H1 (cell line): ENCODE results near the gene SRRM5. TPM values are rescaled to one million over a fixed set of nuclear protein-coding genes. Genes with fewer than 3 reads are reported as not detected.
"Not testable (repeated sequence)": the region's sequence is repeated elsewhere in the genome, so short reads cannot be mapped to it uniquely, and the experiment has no call there.

Experiments
- CTCF ChIA-PET: fragments of 300-600 bp; sonication (Branson Sonifier 250); formaldehyde crosslinking; loops from one replicate; lab custom pipeline; 2021; ENCODE audit not compliant: partially characterized antibody; lab: Charles Lee
- POLR2A ChIA-PET: fragments of 300-600 bp; sonication (Branson Sonifier 250); formaldehyde crosslinking; loops from one replicate; lab custom pipeline; 2021; ENCODE audit warnings: inconsistent platforms; ENCODE audit not compliant: partially characterized antibody; lab: Charles Lee
- DNase-seq, 2 experiments: peaks; one replicate each; pipeline versions ENCODE4 v3.0.0 to v3.0.0-alpha.2; 2010 to 2022; ENCODE audit warnings: low spot score in 2 of 2, low read depth in 1 of 2, mixed read lengths in 1 of 2
- FAIRE-seq: peaks from 2 replicates; lab custom pipeline; 2011; peaks lifted over from hg19 to GRCh38; lab: Jason Lieb, UNC
- H2AFZ ChIP-seq: 2 replicates; pipeline ENCODE4 v1.8.1; 2012; ENCODE audit warnings: low read length, inconsistent platforms
- H2AK5ac ChIP-seq: 2 replicates; pipeline ENCODE4 v1.6.1; 2013; ENCODE audit warnings: low read depth, low read length
- H2BK120ac ChIP-seq: replicated peaks from 2 replicates; pipeline ENCODE3; 2013; ENCODE audit warnings: low read depth, low read length, inconsistent platforms
- H2BK12ac ChIP-seq: 2 replicates; pipeline ENCODE4 v1.6.1; 2013; ENCODE audit warnings: low read depth, low read length
- H2BK15ac ChIP-seq: 2 replicates; pipeline ENCODE4 v1.6.1; 2013; ENCODE audit warnings: low read length
- H2BK20ac ChIP-seq: 2 replicates; pipeline ENCODE4 v1.6.1; 2013; ENCODE audit warnings: low read length
- H2BK5ac ChIP-seq: 2 replicates; pipeline ENCODE4 v1.6.1; 2013; ENCODE audit warnings: low read depth, low read length
- H3K14ac ChIP-seq: 2 replicates; pipeline ENCODE4 v1.6.1; 2013; ENCODE audit warnings: inconsistent platforms; ENCODE audit not compliant: insufficient read length
- H3K18ac ChIP-seq: 2 replicates; pipeline ENCODE4 v1.6.1; 2013; ENCODE audit warnings: low read length; ENCODE audit errors: extremely low read depth
- H3K23ac ChIP-seq: 2 replicates; pipeline ENCODE4 v1.6.1; 2013; ENCODE audit warnings: inconsistent platforms; ENCODE audit not compliant: insufficient read length
- H3K23me2 ChIP-seq: 2 replicates; pipeline ENCODE4 v1.6.1; 2013; ENCODE audit warnings: low read depth, low read length
- H3K27ac ChIP-seq: 2 replicates; pipeline ENCODE4 v1.6.1; 2011; ENCODE audit warnings: low read depth, low read length, inconsistent platforms
- H3K27me3 ChIP-seq, 4 experiments: replicated peaks in 1 of 4; 1 replicate in 1 of 4; 2 replicates in 3 of 4; pipeline versions ENCODE4 v1.6.1 to v1.8.1; 2011 to 2013; ENCODE audit warnings: low read length in 3 of 4, mild to moderate bottlenecking in 3 of 4, inconsistent platforms in 2 of 4, mixed read lengths in 2 of 4, moderate library complexity in 1 of 4; ENCODE audit not compliant: control insufficient read depth in 3 of 4, insufficient read depth in 3 of 4; ENCODE audit errors: extremely low read depth in 1 of 4
- H3K36me3 ChIP-seq, 4 experiments: 2 replicates each; pipeline versions ENCODE4 v1.6.1 to v1.8.1; 2011 to 2013; ENCODE audit warnings: mild to moderate bottlenecking in 4 of 4, low read length in 3 of 4, moderate library complexity in 2 of 4, control low read depth in 1 of 4, inconsistent platforms in 1 of 4; ENCODE audit not compliant: insufficient read depth in 4 of 4, control insufficient read depth in 2 of 4
- H3K4ac ChIP-seq: replicated peaks from 2 replicates; pipeline ENCODE3; 2013; ENCODE audit warnings: low read length, low read depth, mixed read lengths, inconsistent platforms; ENCODE audit not compliant: insufficient read length
- H3K4me1 ChIP-seq, 4 experiments: replicated peaks in 1 of 4; 1 replicate in 1 of 4; 2 replicates in 3 of 4; pipeline versions ENCODE4 v1.6.1 to v1.8.1; 2011 to 2013; ENCODE audit warnings: low read length in 3 of 4, inconsistent platforms in 2 of 4, mixed read lengths in 1 of 4; ENCODE audit not compliant: insufficient read depth in 4 of 4, control insufficient read depth in 3 of 4
- H3K4me2 ChIP-seq, 2 experiments: 2 replicates each; pipeline versions ENCODE4 v1.6.1 to v1.8.1; 2011 to 2013; ENCODE audit warnings: low read depth in 2 of 2, low read length in 2 of 2, control low read depth in 1 of 2, inconsistent platforms in 1 of 2, mild to moderate bottlenecking in 1 of 2; ENCODE audit not compliant: insufficient read depth in 1 of 2
- H3K4me3 ChIP-seq, 4 experiments: fragments of 200-600, 300-600 bp in 1 of 4; sonication (generic), shearing (Covaris generic), sonication (Bioruptor Twin) in 1 of 4; 2 replicates each; pipeline versions ENCODE4 v1.5.1 to v1.8.1; 2011 to 2016; ENCODE audit warnings: low read length in 4 of 4, low read depth in 3 of 4, control low read depth in 2 of 4, inconsistent platforms in 2 of 4, mild to moderate bottlenecking in 2 of 4, mixed read lengths in 1 of 4, moderate library complexity in 1 of 4; ENCODE audit not compliant: insufficient read depth in 2 of 4; ENCODE audit errors: extremely low read depth in 1 of 4
- H3K56ac ChIP-seq: replicated peaks from 2 replicates; pipeline ENCODE3; 2013; ENCODE audit warnings: low read depth, mild to moderate bottlenecking, mixed read lengths, low read length, inconsistent platforms; ENCODE audit not compliant: insufficient read length
- H3K79me1 ChIP-seq: 2 replicates; pipeline ENCODE4 v1.6.1; 2013; ENCODE audit warnings: low read depth, low read length, control low read depth
- H3K79me2 ChIP-seq, 2 experiments: 2 replicates each; pipeline versions ENCODE4 v1.6.1 to v1.8.1; 2012 to 2013; ENCODE audit warnings: low read length in 2 of 2, mild to moderate bottlenecking in 2 of 2, inconsistent platforms in 1 of 2; ENCODE audit not compliant: insufficient read depth in 2 of 2, control insufficient read depth in 1 of 2
- H3K9ac ChIP-seq, 4 experiments: replicated peaks in 1 of 4; 1 replicate in 1 of 4; 2 replicates in 3 of 4; pipeline versions ENCODE4 v1.6.1 to v1.8.1; 2011 to 2013; ENCODE audit warnings: low read depth in 3 of 4, low read length in 3 of 4, control low read depth in 2 of 4, mild to moderate bottlenecking in 2 of 4, moderate library complexity in 2 of 4, inconsistent platforms in 1 of 4; ENCODE audit errors: extremely low read depth in 1 of 4
- H3K9me3 ChIP-seq, 2 experiments: 2 replicates each; pipeline versions ENCODE4 v1.6.1 to v1.8.1; 2012 to 2013; ENCODE audit warnings: mild to moderate bottlenecking in 2 of 2, moderate library complexity in 2 of 2, control low read depth in 1 of 2, inconsistent platforms in 1 of 2, low read depth in 1 of 2, low read length in 1 of 2, mixed read lengths in 1 of 2; ENCODE audit not compliant: insufficient read depth in 2 of 2
- H4K20me1 ChIP-seq, 2 experiments: replicated peaks in 1 of 2; 2 replicates each; pipeline versions ENCODE3 to v1.8.1; 2011 to 2013; ENCODE audit warnings: inconsistent platforms in 2 of 2, low read length in 2 of 2, mild to moderate bottlenecking in 1 of 2; ENCODE audit not compliant: insufficient read depth in 2 of 2, control insufficient read depth in 1 of 2
- H4K5ac ChIP-seq: 2 replicates; pipeline ENCODE4 v1.6.1; 2013; ENCODE audit warnings: low read length, low read depth, mixed read lengths, inconsistent platforms; ENCODE audit not compliant: insufficient read length
- H4K8ac ChIP-seq: 2 replicates; pipeline ENCODE4 v1.8.0; 2013; ENCODE audit warnings: mild to moderate bottlenecking, moderate library complexity, low read length, inconsistent platforms; ENCODE audit not compliant: insufficient read depth; ENCODE audit errors: extremely low read depth
- H4K91ac ChIP-seq: replicated peaks from 2 replicates; pipeline ENCODE3; 2013; ENCODE audit warnings: low read length, mixed read lengths, inconsistent platforms; ENCODE audit not compliant: insufficient read length
- WGBS, 2 experiments: shearing (Covaris generic) in 1 of 2; methylation state at CpG; one replicate each; pipeline versions ENCODE4 v1.1.6 to v1.1.7; 2013 to 2015; ENCODE audit warnings: low lambda C conversion rate in 2 of 2, mixed read lengths in 2 of 2, inconsistent platforms in 1 of 2, low coverage in 1 of 2, missing lambda C conversion rate in 1 of 2; ENCODE audit not compliant: insufficient replicate concordance in 2 of 2, insufficient coverage in 1 of 2, insufficient read length in 1 of 2; ENCODE audit errors: extremely low coverage in 1 of 2, missing lambda C conversion rate in 1 of 2; 5-methylcytosine and 5-hydroxymethylcytosine counted together
- polyA plus RNA-seq, 7 experiments: library from polyadenylated mRNA; depleted of rRNA in 3 of 7; stranded (reverse) in 5 of 7; unstranded in 2 of 7; fragments of >200 nt in 5 of 7; fragments of 200-250 nt in 2 of 7; gene quantifications; 1 replicate in 5 of 7; 2 replicates in 1 of 7; 4 replicates in 1 of 7; pipeline versions ENCODE4 v1.2.1 to v1.2.3, GENCODE V29; 2011 to 2013; ENCODE audit warnings: missing spikeins in 2 of 7, mixed read lengths in 2 of 7
- total RNA-seq: library from RNA; stranded (reverse); fragmentation: NEBNext Ultra II Directional; extraction: Animal tissue kit (Norgen Biotek cat#: 25700); gene quantifications from 2 replicates; pipeline ENCODE4 v1.2.1, GENCODE V29; 2021
- TF ChIP-seq, protein P1 (sequence below): IDR thresholded peaks from 2 replicates; pipeline ENCODE4 v1.6.1; 2011; ENCODE audit warnings: low read length, improper control_type of control experiment

SRRM5 gene
- total and polyA plus RNA-seq, 2 of the 8 experiments (the other 6 are each of a cell fraction or from before 2014, with no cell fraction given), result 0.06 to 0.11 TPM

DNA sequence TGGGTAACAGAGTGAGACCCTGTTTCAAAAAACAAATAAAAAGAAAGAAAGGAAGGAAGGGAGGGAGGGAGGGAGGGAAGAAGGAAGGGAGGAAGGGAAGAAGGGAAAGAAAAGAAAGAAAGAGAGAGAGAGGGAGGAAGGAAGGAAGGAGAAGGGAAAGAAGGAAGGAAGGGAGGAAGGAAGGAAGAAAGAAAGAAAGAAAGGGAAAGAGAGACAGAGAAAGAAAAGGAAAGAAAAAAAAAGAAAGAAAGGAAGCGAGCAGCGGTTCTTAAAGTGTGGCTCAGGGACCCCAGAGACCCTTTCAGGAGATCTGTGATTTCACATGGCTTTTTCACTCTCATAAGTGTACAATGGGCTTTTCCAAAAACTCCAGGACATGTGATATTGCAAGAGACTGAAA lies 37.6 kb downstream of the SRRM5 start (continued):
- TF ChIP-seq, protein P1, sequence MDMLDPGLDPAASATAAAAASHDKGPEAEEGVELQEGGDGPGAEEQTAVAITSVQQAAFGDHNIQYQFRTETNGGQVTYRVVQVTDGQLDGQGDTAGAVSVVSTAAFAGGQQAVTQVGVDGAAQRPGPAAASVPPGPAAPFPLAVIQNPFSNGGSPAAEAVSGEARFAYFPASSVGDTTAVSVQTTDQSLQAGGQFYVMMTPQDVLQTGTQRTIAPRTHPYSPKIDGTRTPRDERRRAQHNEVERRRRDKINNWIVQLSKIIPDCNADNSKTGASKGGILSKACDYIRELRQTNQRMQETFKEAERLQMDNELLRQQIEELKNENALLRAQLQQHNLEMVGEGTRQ, result no peak

DNA sequence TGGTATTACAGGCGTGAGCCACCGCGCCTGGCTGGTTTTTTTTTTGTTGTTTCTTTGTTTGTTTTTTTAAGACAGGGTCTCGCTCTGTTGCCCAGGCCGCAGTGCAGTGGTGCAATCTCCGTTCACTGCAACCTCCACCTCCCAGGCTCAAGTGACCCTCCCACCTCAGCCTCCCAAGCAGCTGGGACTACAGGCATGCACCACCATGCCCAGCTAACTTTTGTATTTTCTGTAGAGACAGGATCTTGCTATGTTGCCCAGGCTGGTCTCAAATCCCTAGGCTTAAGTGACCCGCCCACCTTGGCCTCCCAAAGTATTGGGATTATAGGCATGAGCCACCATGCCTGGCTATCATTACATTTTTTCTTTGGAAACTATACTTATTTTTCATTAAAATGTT lies 38.4 kb downstream of the SRRM5 start:
- not testable (repeated sequence) for H4K91ac ChIP-seq, H2BK5ac ChIP-seq, H3K4me1 ChIP-seq, H3K27me3 ChIP-seq, H3K4me3 ChIP-seq, H2AK5ac ChIP-seq, H2BK20ac ChIP-seq, H3K9ac ChIP-seq, H3K79me1 ChIP-seq, H2BK120ac ChIP-seq, H3K4ac ChIP-seq, H3K23ac ChIP-seq, H4K5ac ChIP-seq, H3K4me2 ChIP-seq, H2BK12ac ChIP-seq, H4K8ac ChIP-seq, H4K20me1 ChIP-seq, H3K9me3 ChIP-seq, H3K79me2 ChIP-seq, H3K18ac ChIP-seq, H2BK15ac ChIP-seq, FAIRE-seq, H3K56ac ChIP-seq, DNase-seq, H3K27ac ChIP-seq, H2AFZ ChIP-seq, H3K23me2 ChIP-seq, H3K14ac ChIP-seq
- ChIA-PET CTCF (interaction anchor here (0.7 to 4.2 kb wide), 3 partner anchors 11 to 189 kb away, joined by 3 to 28 read pairs (median 3); no protein-coding TSS in a partner anchor), POLR2A (interaction anchor here (1.2 kb wide), 1 partner anchor 8 kb away, joined by 3 read pairs; no protein-coding TSS in a partner anchor)
- peaks cover 4 to 16% (median 9%) of the 10 kb centered on the region in 4 experiments; a peak in 5 of 8 replicates for H3K36me3 ChIP-seq
- 84% methylated on average over 7 of the region's 7 CpGs; no CpG with 5 or more reads in 1 of the 2 experiments for WGBS, 2 experiments
